Neural cell (in vitro differentiated cells): ENCODE results near the gene ABI2. TPM values are rescaled to one million over a fixed set of nuclear protein-coding genes. Genes with fewer than 3 reads are reported as not detected.

Experiments
- H2AFZ ChIP-seq: fragments of 200-600, 300-800 bp; sonication (generic), shearing (Covaris generic); 2 replicates; pipeline ENCODE4 v1.6.0; 2014; ENCODE audit warnings: low read depth, mild to moderate bottlenecking, antibody characterized with exemption, low read length, moderate library complexity
- H3F3A ChIP-seq: fragments of 200-600 bp; shearing (Covaris generic); 2 replicates; pipeline ENCODE4 v1.6.1; 2016; ENCODE audit warnings: mild to moderate bottlenecking, moderate library complexity, mixed read lengths, antibody characterized with exemption, low read length; ENCODE audit not compliant: insufficient read depth, poor library complexity, severe bottlenecking
- H3K27ac ChIP-seq: fragments of 200-600, 300-800 bp; sonication (generic), shearing (Covaris generic); 2 replicates; pipeline ENCODE4 v1.5.1; 2014; ENCODE audit warnings: mild to moderate bottlenecking, low read length, moderate library complexity
- H3K27me3 ChIP-seq: fragments of 300-800, 200-600 bp; sonication (generic), shearing (Covaris generic); 2 replicates; pipeline ENCODE4 v1.6.0; 2014; ENCODE audit warnings: mild to moderate bottlenecking, low read depth, low read length, moderate library complexity; ENCODE audit not compliant: insufficient read depth
- H3K36me3 ChIP-seq: fragments of 300-800, 200-600 bp; sonication (generic), shearing (Covaris generic); 2 replicates; pipeline ENCODE4 v1.5.1; 2014; ENCODE audit warnings: mild to moderate bottlenecking, antibody characterized with exemption, low read length, moderate library complexity; ENCODE audit not compliant: insufficient read depth
- H3K4me2 ChIP-seq: fragments of 300-800, 200-600 bp; sonication (generic), shearing (Covaris generic); 2 replicates; pipeline ENCODE4 v1.6.0; 2014; ENCODE audit warnings: mild to moderate bottlenecking, low read length
- H3K4me3 ChIP-seq: fragments of 300-800, 200-600 bp; sonication (generic), shearing (Covaris generic); 2 replicates; pipeline ENCODE4 v1.5.1; 2014; ENCODE audit warnings: mild to moderate bottlenecking, low read length, moderate library complexity
- H3K79me2 ChIP-seq: fragments of 200-600 bp; shearing (Covaris generic); replicated peaks from 2 replicates; pipeline ENCODE4 v1.6.0; 2014; ENCODE audit warnings: mild to moderate bottlenecking, low read length, moderate library complexity; ENCODE audit not compliant: insufficient read depth
- H3K9ac ChIP-seq: fragments of 300-800, 200-600 bp; sonication (generic), shearing (Covaris generic); 2 replicates; pipeline ENCODE4 v1.6.1; 2016; ENCODE audit warnings: mild to moderate bottlenecking, low read length, mixed read lengths
- H3K9me2 ChIP-seq: fragments of 200-600 bp; shearing (Covaris generic); 2 replicates; pipeline ENCODE4 v1.6.1; 2016; ENCODE audit warnings: mild to moderate bottlenecking, low read length, mixed read lengths; ENCODE audit not compliant: insufficient read depth
- H3K9me3 ChIP-seq: fragments of 200-600, 300-800 bp; sonication (generic), shearing (Covaris generic); 2 replicates; pipeline ENCODE4 v1.6.1; 2016; ENCODE audit warnings: mild to moderate bottlenecking, mixed run types, low read length, moderate library complexity, mixed read lengths
- H4K20me1 ChIP-seq: fragments of 200-600 bp; shearing (Covaris generic); 2 replicates; pipeline ENCODE4 v1.6.1; 2016; ENCODE audit warnings: mild to moderate bottlenecking, mixed run types; ENCODE audit not compliant: insufficient read depth
- CTCF ChIP-seq: fragments of 450-650 bp; IDR thresholded peaks from 2 replicates; pipeline ENCODE4 v1.5.1; 2014; ENCODE audit warnings: antibody characterized with exemption, mild to moderate bottlenecking, moderate library complexity; ENCODE audit not compliant: poor library complexity, severe bottlenecking
- EP300 ChIP-seq: fragments of 450-650 bp; conservative IDR thresholded peaks from 2 replicates; pipeline ENCODE4 v1.6.1; 2014; ENCODE audit warnings: antibody characterized with exemption, mild to moderate bottlenecking, moderate library complexity; ENCODE audit not compliant: poor library complexity, severe bottlenecking
- EZH2 ChIP-seq: fragments of 200-600, 300-800 bp; shearing (Covaris generic), sonication (generic); IDR thresholded peaks from 2 replicates; pipeline ENCODE4 v1.6.1; 2014; ENCODE audit warnings: antibody characterized with exemption, low read length, borderline replicate concordance, mild to moderate bottlenecking; ENCODE audit not compliant: insufficient read depth, poor library complexity, severe bottlenecking
- MXI1 ChIP-seq: fragments of 450-650 bp; conservative IDR thresholded peaks from 2 replicates; pipeline ENCODE4 v1.6.1; 2014; ENCODE audit warnings: antibody characterized with exemption, mild to moderate bottlenecking; ENCODE audit not compliant: poor library complexity, severe bottlenecking
- POLR2AphosphoS5 ChIP-seq: IDR thresholded peaks from 2 replicates; pipeline ENCODE4 v1.6.1; 2012
- RAD21 ChIP-seq: fragments of 450-650 bp; conservative IDR thresholded peaks from 2 replicates; pipeline ENCODE4 v1.6.1; 2014; ENCODE audit warnings: antibody characterized with exemption, mild to moderate bottlenecking, moderate library complexity
- SMC3 ChIP-seq: fragments of 450-650 bp; conservative IDR thresholded peaks from 2 replicates; pipeline ENCODE4 v1.6.1; 2014; ENCODE audit warnings: antibody characterized with exemption, mild to moderate bottlenecking, moderate library complexity; ENCODE audit not compliant: poor library complexity
- TAF1 ChIP-seq: IDR thresholded peaks from 2 replicates; pipeline ENCODE4 v1.6.1; 2012; ENCODE audit warnings: low read depth
- polyA plus RNA-seq: library from polyadenylated mRNA; depleted of rRNA; stranded (reverse); fragments of >200 nt; gene quantifications from 2 replicates; pipeline ENCODE4 v1.2.3, GENCODE V29; 2014
- TF ChIP-seq, protein P1 (sequence below): IDR thresholded peaks from 2 replicates; pipeline ENCODE4 v1.6.1; 2012; ENCODE audit warnings: borderline replicate concordance

ABI2 gene
- polyA plus RNA-seq, 1 donor from 2014 or later: 128 TPM

GRCh38 chr2:203489531-203489930 is 161.3 kb downstream of the ABI2 start:
- Histone ChIP-seq H3K36me3 (peaks cover 7% of the 10 kb centered on the region), H3K9me2 (no peaks in the 10 kb centered on the region), H4K20me1 (no peaks in the 10 kb centered on the region), H2AFZ (no peak overlapping the region), H3K79me2 (peaks cover 3% of the 10 kb centered on the region), H3K27ac (no peak overlapping the region), H3K4me3 (no peak overlapping the region), H3K9me3 (no peaks in the 10 kb centered on the region), H3K4me2 (no peak overlapping the region), H3K9ac (no peak overlapping the region), H3F3A (no peaks in the 10 kb centered on the region), H3K27me3 (no peaks in the 10 kb centered on the region)
- TF ChIP-seq TAF1 (no peak), EZH2 (no peak), POLR2AphosphoS5 (no peak), EP300 (no peak), SMC3 (no peak), CTCF (no peak), RAD21 (no peak), MXI1 (no peak)
- TF ChIP-seq, protein P1, sequence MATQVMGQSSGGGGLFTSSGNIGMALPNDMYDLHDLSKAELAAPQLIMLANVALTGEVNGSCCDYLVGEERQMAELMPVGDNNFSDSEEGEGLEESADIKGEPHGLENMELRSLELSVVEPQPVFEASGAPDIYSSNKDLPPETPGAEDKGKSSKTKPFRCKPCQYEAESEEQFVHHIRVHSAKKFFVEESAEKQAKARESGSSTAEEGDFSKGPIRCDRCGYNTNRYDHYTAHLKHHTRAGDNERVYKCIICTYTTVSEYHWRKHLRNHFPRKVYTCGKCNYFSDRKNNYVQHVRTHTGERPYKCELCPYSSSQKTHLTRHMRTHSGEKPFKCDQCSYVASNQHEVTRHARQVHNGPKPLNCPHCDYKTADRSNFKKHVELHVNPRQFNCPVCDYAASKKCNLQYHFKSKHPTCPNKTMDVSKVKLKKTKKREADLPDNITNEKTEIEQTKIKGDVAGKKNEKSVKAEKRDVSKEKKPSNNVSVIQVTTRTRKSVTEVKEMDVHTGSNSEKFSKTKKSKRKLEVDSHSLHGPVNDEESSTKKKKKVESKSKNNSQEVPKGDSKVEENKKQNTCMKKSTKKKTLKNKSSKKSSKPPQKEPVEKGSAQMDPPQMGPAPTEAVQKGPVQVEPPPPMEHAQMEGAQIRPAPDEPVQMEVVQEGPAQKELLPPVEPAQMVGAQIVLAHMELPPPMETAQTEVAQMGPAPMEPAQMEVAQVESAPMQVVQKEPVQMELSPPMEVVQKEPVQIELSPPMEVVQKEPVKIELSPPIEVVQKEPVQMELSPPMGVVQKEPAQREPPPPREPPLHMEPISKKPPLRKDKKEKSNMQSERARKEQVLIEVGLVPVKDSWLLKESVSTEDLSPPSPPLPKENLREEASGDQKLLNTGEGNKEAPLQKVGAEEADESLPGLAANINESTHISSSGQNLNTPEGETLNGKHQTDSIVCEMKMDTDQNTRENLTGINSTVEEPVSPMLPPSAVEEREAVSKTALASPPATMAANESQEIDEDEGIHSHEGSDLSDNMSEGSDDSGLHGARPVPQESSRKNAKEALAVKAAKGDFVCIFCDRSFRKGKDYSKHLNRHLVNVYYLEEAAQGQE: no peak

- Histone ChIP-seq H3K36me3 (peaks cover 4% of the 10 kb centered on the region), H3K4me2 (no peak overlapping the region), H3K27me3 (no peaks in the 10 kb centered on the region), H3K9me2 (no peaks in the 10 kb centered on the region), H3K9me3 (no peaks in the 10 kb centered on the region), H2AFZ (no peak overlapping the region), H3K79me2 (peaks cover 3% of the 10 kb centered on the region), H4K20me1 (no peaks in the 10 kb centered on the region), H3K9ac (no peak overlapping the region), H3K4me3 (no peak overlapping the region), H3F3A (no peaks in the 10 kb centered on the region), H3K27ac (no peak overlapping the region)
- TF ChIP-seq, protein P1: no peak
- no peak for TF ChIP-seq TAF1
- no peak for TF ChIP-seq MXI1
- no peak for TF ChIP-seq EP300
- no peak for TF ChIP-seq EZH2
- TF ChIP-seq SMC3: no peak
- TF ChIP-seq RAD21: no peak
- no peak for TF ChIP-seq CTCF
- TF ChIP-seq POLR2AphosphoS5: no peak
Measured at GRCh38 chr2:203490391-203490790, 162.2 kb downstream of the ABI2 start.
